Frontal cortex (tissue), 4 donors: ENCODE data around the gene KCNIP1. TPM values are rescaled to one million over a fixed set of nuclear protein-coding genes. Genes with fewer than 3 reads are reported as not detected.

Experiments
- DNase-seq, 2 donors: peaks; one replicate each; pipeline ENCODE4 v3.0.0; 2012; ENCODE audit warnings: low spot score in 2 of 2
- FAIRE-seq: peaks from 2 replicates; lab custom pipeline; 2012; peaks lifted over from hg19 to GRCh38; lab: Jason Lieb, UNC
- total RNA-seq: library from RNA; depleted of rRNA; stranded (reverse); fragments of >200 nt; gene quantifications from one replicate; pipeline ENCODE4 v1.2.3, GENCODE V29; 2014
- donor health status: control.
- donor health status: control.
- donor health status: control.

KCNIP1 gene
- total RNA-seq, 1 donor from 2014 or later, result 15.5 TPM

DNA sequence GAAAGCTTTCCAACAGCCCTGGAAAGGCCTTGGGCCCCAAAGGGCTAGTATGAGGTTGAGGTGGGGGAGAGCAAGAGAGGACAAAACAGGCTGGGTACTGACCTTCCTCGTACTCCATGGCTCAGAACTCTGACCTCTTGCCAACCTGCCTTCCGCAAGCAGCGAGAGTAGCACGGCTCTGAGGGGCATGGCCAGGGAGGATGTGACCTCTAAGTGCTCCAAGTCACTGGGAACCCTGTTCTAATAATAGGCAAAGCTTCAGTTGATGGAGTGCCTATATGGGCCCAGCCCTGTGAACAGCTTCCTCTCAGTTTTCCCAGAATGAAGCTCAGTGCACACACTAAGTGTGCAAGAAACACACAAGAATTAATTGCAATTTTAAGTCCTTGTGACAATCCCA is 152.1 kb downstream of the KCNIP1 start:
- no peak for FAIRE-seq

DNA sequence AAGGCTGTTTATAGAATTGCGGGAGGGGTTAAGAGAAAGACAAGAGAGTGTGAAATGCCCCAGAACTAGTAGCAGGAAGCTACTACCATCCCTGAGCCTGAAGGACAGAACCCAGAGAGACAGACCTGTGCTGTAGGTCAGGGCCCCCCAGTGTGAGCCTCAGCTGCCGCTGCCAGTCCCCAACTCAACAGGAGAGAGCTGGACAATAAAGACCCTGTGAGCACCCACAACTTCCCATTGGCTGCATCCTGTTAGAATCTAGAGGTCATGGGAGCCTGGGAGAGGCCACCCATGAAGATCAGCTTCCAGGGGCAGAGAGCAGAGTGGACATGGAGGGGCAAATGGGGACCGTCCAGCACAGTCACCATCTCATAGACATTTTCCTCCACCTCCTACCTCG is 152.5 kb downstream of the KCNIP1 start:
- FAIRE-seq, result no peak
- DNase-seq, result no peak

More for the DNA sequence above, 152.1 kb downstream of the KCNIP1 start:
- no peak for DNase-seq

DNA sequence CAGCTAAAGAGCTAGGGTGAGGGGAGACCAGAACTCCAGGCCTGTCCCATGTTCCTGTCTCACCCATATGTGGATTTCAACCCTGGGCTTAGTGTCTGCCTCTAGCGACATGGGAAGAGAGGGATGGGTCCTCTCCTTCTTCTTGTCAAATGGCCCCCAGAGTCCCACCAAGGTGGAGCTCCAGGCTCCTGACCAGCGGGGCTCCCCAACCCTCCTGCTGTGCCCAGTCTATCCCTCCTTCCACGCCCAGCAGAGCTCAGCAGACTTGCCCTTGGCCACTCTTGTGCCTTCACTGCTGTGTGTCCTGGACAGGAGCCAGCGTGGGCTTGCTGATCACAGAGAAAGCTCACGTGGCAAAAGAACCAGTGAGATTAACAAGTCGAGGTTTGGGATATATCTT is 156.7 kb downstream of the KCNIP1 start:
- FAIRE-seq (no peak), DNase-seq (no peak)

DNA sequence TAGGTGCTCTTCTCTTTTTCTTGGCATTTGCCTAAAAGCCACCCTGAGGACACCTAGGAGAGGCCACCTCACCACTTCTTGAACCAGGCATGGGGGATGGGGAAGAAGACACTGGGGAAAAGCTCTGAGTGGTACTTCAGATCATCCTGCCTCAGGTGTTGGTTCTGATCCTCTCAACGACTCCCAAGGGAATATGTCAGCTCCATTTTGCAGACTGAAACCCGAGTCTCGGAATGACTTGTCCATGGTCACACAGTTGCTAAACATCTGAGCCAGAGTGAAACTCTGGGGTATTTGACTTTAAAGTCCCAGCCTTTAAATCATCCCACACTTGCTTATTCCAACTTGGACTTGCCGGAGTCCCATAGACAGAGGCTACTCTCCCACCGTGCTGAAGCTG is 159.1 kb downstream of the KCNIP1 start:
- no peak for FAIRE-seq
- no peak for DNase-seq

DNA sequence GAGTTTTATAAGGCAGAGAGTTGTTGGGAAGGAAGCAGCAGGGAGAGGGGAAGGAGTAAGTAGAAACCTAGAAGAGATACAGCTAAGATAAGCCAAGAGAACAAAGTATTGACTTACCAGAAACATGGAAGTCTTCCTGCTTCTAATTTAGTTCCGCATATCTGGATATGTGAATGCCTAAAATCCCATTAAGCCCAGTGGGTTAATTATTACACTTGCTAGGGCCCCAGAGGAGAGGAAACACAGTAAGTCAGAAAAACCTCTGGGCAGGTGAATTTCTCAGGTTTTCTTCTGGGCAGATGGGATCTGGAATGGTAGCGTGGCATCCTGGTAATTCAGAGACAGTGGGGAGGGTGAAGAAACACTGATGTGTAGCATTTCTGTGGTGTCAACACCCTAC is 175.0 kb downstream of the KCNIP1 start:
- DNase-seq (no peak), FAIRE-seq (no peak)

DNA sequence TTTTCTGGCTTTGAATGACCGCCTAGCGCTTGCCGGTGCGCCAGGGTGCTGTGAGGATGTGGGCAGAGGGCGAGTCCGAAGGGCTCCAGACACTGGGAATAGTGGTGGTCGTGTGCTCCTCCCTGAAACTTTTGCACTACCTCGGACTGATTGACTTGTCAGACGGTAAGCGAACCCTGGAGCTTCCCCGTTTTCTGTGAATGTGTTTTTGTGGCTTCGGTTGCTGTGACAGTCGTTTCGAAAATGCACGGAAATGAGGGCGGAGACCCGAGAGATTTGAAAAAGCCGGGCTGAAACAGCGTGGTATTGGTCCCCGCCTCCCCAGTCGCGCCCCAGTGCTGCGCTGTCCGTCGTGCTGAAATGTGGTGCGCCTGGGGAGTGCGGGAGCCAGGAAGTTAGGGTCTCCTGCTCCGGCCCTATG is 177.2 kb downstream of the KCNIP1 start:
- FAIRE-seq (no peak), DNase-seq (no peak)

DNA sequence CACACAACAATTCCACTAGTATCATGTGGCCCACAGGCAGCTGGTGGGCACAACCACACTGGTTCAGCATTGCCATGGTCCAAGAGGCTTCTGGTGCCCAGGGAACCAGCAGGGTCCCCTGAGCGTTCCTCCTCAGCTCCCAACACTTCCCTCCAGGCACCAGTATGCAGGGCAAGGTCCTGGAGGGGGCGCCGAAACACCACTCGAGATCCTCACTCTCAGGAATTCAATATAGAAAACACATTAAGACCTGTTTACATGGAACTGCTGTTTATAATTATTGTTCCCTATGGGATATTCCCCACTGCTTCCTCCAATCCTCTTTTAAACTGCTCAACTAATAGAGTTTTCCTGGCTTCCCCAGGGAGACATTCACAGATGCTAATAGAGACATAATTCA is 187.8 kb downstream of the KCNIP1 start:
- no peak for FAIRE-seq
- DNase-seq, result no peak

DNA sequence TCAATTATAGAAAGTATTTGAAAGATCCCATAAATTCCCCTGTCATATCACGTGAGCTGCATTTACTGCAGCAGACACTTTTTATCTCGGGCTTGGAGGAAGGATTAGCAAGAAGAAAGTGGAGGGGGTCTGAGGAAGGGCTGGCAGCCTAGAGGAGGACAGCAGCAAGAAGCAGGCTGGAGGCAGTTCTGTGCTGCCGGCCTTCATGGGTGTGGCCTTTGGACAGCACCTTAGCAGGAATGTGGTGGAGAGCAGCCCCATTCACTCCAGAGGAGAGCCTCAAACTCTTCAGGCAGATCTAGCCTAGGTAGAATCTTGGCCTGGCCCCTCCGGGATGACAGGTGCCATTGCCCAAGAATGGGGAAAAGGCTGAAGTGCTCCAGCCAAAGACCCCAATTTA is 189.9 kb downstream of the KCNIP1 start:
- DNase-seq (no peak), FAIRE-seq (no peak)

DNA sequence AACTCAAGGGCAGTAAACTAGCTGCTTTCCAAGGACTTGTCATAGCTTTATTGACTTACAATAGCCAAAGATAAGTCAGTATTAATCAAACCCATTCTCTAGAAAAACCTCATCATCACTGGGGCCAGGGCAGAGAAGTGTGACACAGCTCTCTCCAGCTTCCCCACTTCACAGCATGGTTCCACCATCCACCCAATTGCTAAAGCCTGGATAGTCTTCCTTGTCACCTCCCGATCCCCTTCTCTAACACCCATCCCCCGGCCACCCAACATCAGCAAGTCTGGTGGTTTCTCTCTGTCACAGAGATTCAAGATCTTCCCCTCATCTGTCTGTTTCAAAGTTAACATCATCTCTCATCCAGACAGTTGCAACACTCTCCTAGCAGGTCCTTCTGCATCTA is 191.1 kb downstream of the KCNIP1 start:
- no peak for FAIRE-seq

DNA sequence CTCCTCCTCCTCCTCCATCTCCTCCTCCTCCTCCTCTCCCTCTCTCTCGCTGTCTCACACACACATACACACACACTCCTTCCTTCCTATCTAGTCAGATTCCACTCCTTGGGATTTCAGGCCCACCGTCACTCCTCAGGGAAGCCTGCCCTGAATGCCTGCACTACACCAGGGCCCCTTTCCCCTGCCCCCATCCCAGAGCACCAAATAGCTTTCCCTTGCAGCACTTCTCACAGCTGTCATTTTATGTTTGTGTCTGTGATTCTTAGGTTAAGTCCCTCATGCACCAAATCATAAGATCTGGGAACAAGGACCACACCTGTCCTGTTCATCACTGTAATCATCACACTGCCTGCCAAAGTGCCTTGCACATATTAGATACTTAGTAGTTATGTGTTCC is 193.2 kb downstream of the KCNIP1 start:
- no peak for FAIRE-seq
- no peak for DNase-seq

More for the DNA sequence above, 191.1 kb downstream of the KCNIP1 start:
- DNase-seq, result no peak

DNA sequence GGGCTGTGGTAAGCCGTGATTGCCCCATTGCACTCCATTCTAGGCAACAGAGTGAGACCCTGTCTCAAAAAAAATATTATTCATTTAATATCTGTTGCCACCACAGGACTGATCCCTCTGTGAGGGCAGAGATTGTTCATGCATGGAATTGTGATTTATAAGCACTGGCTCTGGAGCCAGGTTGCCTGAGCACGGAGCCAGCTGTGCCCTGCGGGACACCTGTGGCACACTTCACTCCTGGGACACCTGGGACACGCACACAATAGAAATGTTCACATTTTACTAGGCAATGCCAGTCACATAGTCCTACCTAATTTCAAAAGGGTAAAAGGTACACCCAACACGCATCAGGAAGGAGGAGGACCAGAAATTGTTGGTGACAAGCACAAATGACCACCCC is 196.7 kb downstream of the KCNIP1 start:
- DNase-seq (no peak), FAIRE-seq (no peak)

DNA sequence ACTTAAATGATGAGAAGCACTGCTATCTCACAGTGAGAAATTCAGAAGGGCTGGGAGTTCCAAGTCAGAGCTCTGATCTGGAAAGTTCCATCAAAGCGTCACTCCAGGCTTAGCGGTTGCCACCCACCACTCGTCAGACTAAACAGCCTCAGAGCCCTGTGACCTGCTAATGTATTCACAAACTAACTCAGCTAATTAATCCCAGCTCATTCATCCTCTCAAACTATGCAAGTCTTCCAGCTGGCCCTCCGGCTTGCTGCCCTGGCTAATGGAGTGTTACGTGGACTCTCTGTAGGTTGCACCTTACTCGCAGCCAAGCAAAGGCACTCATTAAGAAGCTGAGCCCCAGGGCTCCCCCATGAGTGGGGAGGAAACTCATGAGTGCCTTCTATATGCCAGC is 197.5 kb downstream of the KCNIP1 start:
- FAIRE-seq (no peak), DNase-seq (peak in 1 of 2 donors; percentile 6)

DNA sequence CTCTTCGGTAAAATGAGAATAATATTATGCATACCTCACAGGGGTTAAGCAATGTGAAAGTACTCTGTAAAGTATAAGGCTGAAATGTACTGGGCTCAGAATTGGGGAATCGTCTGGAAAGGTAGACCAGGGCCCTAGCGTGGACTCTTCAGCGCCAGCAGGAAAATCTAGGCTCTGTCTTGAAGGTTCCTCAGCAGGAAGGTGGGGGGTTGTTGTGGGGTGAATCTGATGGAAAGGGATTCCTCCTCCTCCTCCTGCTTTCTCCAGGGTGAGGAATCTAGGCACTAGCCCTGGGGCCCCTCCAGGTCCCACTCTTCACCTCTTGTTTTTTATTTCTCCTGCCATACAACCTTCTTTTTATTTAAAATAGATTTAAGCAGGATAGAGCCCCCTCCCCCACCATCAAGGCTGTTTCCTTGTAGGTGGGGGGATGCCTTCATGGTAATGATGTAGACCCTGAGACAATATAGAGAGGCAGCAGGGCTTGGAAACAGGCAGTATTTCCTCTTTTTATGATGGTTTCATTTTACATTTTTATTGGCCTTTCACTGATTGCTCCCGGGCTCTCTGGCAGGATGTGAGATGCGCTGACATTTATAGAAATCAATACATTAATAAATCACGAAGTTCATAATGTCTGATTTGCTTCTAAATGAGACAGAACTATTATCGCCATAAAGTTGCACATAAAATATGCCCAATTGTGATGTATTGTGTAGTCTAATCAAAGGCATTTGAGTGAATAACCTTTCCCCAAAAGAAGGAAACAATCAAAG is 200.8 kb downstream of the KCNIP1 start:
- FAIRE-seq (no peak), DNase-seq (no peak)

DNA sequence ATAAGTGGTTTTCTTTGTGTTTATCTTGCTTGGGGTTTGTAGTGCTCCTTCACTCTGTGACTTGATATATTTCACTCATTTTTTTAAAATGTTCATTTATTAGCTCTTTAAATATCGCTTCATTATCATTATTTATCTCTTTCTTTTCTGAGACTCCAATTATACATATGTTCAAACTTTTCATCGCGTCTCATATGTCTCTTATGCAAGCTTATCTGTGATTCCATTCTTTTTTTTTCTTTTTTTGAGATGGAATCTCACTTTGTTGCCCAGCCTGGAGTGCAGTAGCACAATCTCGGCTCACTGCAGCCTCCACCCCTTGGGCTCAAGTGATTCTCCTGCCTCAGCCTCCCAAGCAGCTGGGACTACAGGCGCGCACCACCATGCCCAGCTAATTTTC is 205.8 kb downstream of the KCNIP1 start:
- FAIRE-seq, result no peak

DNA sequence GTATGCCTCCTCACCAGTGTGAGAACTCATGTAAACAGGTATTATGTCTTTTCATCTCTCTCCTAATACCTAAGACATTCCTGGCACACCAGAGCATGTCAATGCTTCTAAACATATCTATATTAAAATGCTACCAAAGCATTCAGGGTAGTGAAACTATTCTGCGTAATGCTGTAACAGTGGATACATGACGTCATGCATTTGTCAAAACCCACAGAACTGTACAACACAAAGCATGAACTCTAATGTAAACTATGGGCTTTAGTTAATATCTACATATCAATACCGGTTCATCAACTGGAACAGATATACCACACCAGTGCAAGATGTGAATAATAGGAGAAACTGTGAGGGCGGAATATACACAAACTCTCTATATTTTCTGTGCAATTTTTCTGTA is 207.5 kb downstream of the KCNIP1 start:
- no peak for DNase-seq
- no peak for FAIRE-seq

More for the DNA sequence above, 205.8 kb downstream of the KCNIP1 start:
- no peak for DNase-seq

DNA sequence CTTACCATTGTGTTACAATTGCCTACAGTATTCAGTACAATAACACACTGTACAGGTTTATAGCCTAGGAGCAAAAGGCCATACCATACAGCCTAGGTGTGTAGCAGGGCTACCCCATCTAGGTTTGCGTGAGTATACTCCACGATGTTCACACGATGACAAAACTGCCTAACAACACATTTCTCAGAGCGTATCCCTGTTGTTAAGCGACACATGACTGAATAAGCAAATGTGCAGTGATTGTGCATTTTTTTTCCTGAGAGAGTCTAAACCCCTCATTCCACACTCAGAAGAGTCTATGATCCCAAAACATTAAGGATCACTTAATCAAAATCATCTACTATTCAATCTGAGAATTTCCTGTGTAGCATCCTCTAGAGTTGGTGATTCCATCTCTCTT is 211.3 kb downstream of the KCNIP1 start:
- FAIRE-seq (no peak), DNase-seq (no peak)

DNA sequence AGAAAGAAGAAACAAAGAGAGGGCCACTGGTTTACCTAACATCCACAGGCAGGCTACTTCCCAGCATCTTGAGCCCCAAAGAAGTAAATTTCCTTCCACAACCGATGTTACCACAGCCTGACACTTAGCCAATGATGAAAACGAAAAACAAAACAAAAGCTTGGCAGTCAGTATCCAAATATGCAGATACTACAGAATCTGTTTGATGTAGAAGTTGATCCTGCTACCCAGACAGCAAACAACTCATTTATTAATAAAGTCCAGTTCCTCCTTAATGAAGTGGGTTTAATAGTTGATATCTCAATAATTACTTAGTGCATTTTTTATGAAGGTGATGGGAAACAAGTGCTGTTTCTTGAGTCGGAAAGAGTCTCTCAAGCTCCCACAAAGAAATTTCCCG is 212.6 kb downstream of the KCNIP1 start:
- FAIRE-seq (no peak), DNase-seq (no peak)

DNA sequence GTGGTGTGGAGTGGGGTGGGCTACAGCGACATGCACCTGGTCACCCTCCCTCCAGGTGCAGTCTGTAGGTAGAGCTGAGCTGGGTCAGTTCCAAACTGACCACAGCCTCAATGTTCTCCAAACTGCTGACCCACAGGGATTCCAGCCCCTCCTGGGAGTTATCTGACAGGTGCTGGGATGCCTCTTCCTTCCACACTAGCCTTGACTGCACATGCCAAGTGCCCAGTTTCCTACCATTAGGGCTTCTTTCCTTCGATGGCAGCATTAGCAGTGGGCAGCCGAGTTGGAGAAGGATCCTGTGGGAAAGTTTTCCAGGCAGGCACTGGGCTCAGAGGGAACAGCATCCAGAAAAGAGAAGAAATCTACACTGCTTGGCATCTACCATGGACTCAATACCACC is 215.7 kb downstream of the KCNIP1 start:
- no peak for FAIRE-seq

DNA sequence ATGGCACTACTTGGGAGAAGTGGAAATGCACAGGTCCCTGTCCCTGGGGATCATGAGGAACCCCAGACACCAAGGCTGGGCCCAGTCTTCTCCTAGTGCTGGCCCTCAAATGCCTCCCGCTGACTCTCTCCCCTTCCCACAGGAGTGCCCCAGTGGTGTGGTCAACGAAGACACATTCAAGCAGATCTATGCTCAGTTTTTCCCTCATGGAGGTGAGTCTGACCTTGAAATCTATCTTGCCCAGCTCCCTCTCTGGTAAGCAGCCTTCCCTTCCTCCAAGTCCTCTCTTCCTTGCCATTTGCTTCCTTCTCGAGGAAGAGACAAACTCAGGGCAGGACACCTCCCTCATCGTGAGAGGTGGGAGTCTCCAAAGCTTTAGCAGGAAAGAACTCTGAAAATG is 216.4 kb downstream of the KCNIP1 start:
- no peak for DNase-seq
- no peak for FAIRE-seq

More for the DNA sequence above, 215.7 kb downstream of the KCNIP1 start:
- DNase-seq, result no peak

DNA sequence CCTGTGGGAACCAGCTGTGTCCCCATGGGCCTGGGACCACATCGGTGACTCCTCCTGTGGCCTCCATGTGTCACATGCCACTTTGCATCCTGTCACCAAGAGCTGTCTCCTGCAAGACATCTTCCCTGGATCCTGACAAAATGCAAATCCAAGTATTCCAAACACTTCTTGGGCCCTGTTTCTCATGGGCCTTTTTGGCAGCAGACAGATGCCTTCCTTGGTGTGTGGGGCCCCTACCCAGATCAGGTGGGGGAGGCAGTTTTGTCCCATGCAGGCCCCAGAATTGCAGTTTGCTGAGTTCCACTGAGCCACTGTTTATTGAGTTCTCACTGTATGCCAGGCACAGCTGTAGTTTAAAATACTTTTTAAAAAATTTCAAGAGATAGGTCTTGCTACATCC is 217.2 kb downstream of the KCNIP1 start:
- FAIRE-seq (no peak), DNase-seq (no peak)

DNA sequence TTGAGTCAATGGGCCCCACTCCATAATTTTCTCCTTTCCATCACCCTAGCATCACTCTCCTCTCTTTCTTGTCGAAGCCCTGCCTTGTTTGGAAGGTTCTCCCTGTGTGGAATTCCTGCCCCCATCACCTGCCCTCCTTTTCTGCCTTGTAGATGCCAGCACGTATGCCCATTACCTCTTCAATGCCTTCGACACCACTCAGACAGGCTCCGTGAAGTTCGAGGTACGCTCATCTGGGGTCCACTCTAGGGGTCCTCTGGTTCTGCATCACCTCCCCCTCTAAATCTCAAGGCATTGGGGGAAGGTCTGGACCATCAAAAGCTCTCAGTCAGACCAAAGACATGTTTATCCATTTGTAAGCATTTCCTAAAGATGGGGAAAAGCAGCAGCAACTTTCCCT is 217.9 kb downstream of the KCNIP1 start:
- no peak for FAIRE-seq
- DNase-seq, result no peak

DNA sequence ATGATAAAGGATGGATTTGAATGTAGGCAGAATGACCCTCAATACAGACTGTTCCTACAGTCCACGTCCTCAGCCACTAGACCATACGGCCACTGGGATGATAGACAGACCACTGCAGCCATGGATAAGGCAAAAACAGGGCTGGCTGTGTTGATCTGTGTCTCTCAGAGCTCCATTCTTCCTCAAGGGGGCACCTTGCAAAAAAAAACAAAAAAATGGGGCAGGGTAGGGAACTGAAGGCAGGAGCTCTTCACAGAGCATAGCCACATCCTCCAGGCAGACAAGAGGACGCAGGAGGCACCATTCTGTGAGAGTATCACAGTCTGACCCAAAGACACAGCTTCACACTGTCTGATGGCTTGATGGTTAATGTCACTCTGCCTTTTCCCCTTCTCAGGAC is 218.5 kb downstream of the KCNIP1 start:
- no peak for FAIRE-seq

More for the DNA sequence above, 218.5 kb downstream of the KCNIP1 start:
- no peak for DNase-seq
